Measurements from ENCODE around the gene FSTL3. TPM values are rescaled to one million over a fixed set of nuclear protein-coding genes. Genes with fewer than 3 reads are reported as not detected.
"Not testable (repeated sequence)": the region's sequence is repeated elsewhere in the genome, so short reads cannot be mapped to it uniquely, and the experiment has no call there.

FSTL3 gene
- total RNA-seq, result 1 to 10 TPM; 2.2 to 3.0 TPM

- H3K36me3 Mint-ChIP-seq (ENCODE audit: low read depth), result no peaks in the 10 kb centered on the region
- DNase-seq (no peak), ATAC-seq (no peak)
- POLR2A ChIA-PET, result no interaction called here
- no peak within 1 kb of the TSS for H3K27ac Mint-ChIP-seq
- H3K27me3 Mint-ChIP-seq (ENCODE audit: low read depth), result peaks cover 17% of the 10 kb centered on the region
- no peak within 1 kb of the TSS for H3K4me3 Mint-ChIP-seq
- no peaks in the 10 kb centered on the region for H3K9me3 Mint-ChIP-seq (ENCODE audit: insufficient read depth)
- peaks cover 9% of the 10 kb centered on the region for H3K4me1 Mint-ChIP-seq (ENCODE audit: low read depth)
- CTCF ChIA-PET, result no interaction called here
These were observed at the start of gene FSTL3 for GRCh38 chr19:676339-677105. FSTL3 (plus strand) TSS chr19:676392; CDS start chr19:676424, 32 bp downstream.

GRCh38 chr19:626566-626965 is 49.6 kb upstream of the FSTL3 start:
- POLR2A ChIA-PET, result not testable (repeated sequence)

GRCh38 chr19:628168-628567 is 48.0 kb upstream of the FSTL3 start:
- DNase-seq (no peak), ATAC-seq (no peak)
- ChIA-PET POLR2A (no interaction called here), CTCF (interaction anchor here (1.3 kb wide), 1 partner anchor 44 kb away, joined by 6 read pairs; no protein-coding TSS in a partner anchor)
- H3K27ac Mint-ChIP-seq, result no peak overlapping the region
- no peak overlapping the region for H3K4me3 Mint-ChIP-seq
- no peaks in the 10 kb centered on the region for H3K27me3 Mint-ChIP-seq (ENCODE audit: low read depth)
- H3K9me3 Mint-ChIP-seq (ENCODE audit: insufficient read depth), result no peaks in the 10 kb centered on the region
- peaks cover 16% of the 10 kb centered on the region for H3K4me1 Mint-ChIP-seq (ENCODE audit: low read depth)
- H3K36me3 Mint-ChIP-seq (ENCODE audit: low read depth), result peaks cover 26% of the 10 kb centered on the region

More at GRCh38 chr19:626566-626965, 49.6 kb upstream of the FSTL3 start:
- CTCF ChIA-PET; DNase-seq; H3K27me3 Mint-ChIP-seq (ENCODE audit: low read depth); H3K9me3 Mint-ChIP-seq (ENCODE audit: insufficient read depth); H3K27ac Mint-ChIP-seq; ATAC-seq; H3K4me3 Mint-ChIP-seq; H3K4me1 Mint-ChIP-seq (ENCODE audit: low read depth): not testable (repeated sequence)
- peaks cover 22% of the 10 kb centered on the region for H3K36me3 Mint-ChIP-seq (ENCODE audit: low read depth)

GRCh38 chr19:629515-629914 is 46.7 kb upstream of the FSTL3 start:
- H3K27ac Mint-ChIP-seq; H3K27me3 Mint-ChIP-seq (ENCODE audit: low read depth); POLR2A ChIA-PET; H3K4me3 Mint-ChIP-seq; H3K9me3 Mint-ChIP-seq (ENCODE audit: insufficient read depth); ATAC-seq; DNase-seq: not testable (repeated sequence)
- CTCF ChIA-PET, result interaction anchor here (1.3 to 1.6 kb wide), 2 partner anchors 45 to 119 kb away, joined by 4 to 6 read pairs; no protein-coding TSS in a partner anchor
- H3K36me3 Mint-ChIP-seq (ENCODE audit: low read depth), result peaks cover 26% of the 10 kb centered on the region
- peaks cover 25% of the 10 kb centered on the region for H3K4me1 Mint-ChIP-seq (ENCODE audit: low read depth)

GRCh38 chr19:629961-630714 is 46.1 kb upstream of the FSTL3 start:
- peaks cover 25% of the 10 kb centered on the region for H3K4me1 Mint-ChIP-seq (ENCODE audit: low read depth)
- DNase-seq (no peak), ATAC-seq (no peak)
- no peak overlapping the region for H3K27ac Mint-ChIP-seq
- peak overlapping the region; percentile 22 for H3K4me3 Mint-ChIP-seq
- no peaks in the 10 kb centered on the region for H3K27me3 Mint-ChIP-seq (ENCODE audit: low read depth)
- POLR2A ChIA-PET, result no interaction called here
- CTCF ChIA-PET, result interaction anchor here (0.9 to 1.6 kb wide), 2 partner anchors 46 to 120 kb away, joined by 3 to 4 read pairs; no protein-coding TSS in a partner anchor
- peaks cover 26% of the 10 kb centered on the region for H3K36me3 Mint-ChIP-seq (ENCODE audit: low read depth)
- no peaks in the 10 kb centered on the region for H3K9me3 Mint-ChIP-seq (ENCODE audit: insufficient read depth)

- POLR2A ChIA-PET, result interaction anchor here (0.6 to 1.1 kb wide), 4 partner anchors 21 to 729 kb away, joined by 3 to 4 read pairs (median 4); partner anchors contain the start of gene RNF126
- CTCF ChIA-PET, result interaction anchor here (1.2 to 1.3 kb wide), 2 partner anchors 9 to 48 kb away, joined by 3 read pairs; no protein-coding TSS in a partner anchor
- H3K4me1 Mint-ChIP-seq (ENCODE audit: low read depth), result peaks cover 25% of the 10 kb centered on the region
- ATAC-seq (peak; percentile 55), DNase-seq (peak; percentile 63)
- no peaks in the 10 kb centered on the region for H3K9me3 Mint-ChIP-seq (ENCODE audit: insufficient read depth)
- H3K36me3 Mint-ChIP-seq (ENCODE audit: low read depth), result peaks cover 21% of the 10 kb centered on the region
- H3K4me3 Mint-ChIP-seq, result peak overlapping the region; percentile 91
- peak overlapping the region; percentile 90 for H3K27ac Mint-ChIP-seq
- H3K27me3 Mint-ChIP-seq (ENCODE audit: low read depth), result no peaks in the 10 kb centered on the region
These were observed 43.6 kb upstream of the FSTL3 start for GRCh38 chr19:632579-633067.

- H3K4me1 Mint-ChIP-seq (ENCODE audit: low read depth), result peaks cover 25% of the 10 kb centered on the region
- ATAC-seq, result peak; percentile 91
- no peaks in the 10 kb centered on the region for H3K27me3 Mint-ChIP-seq (ENCODE audit: low read depth)
- peaks cover 21% of the 10 kb centered on the region for H3K36me3 Mint-ChIP-seq (ENCODE audit: low read depth)
- H3K9me3 Mint-ChIP-seq (ENCODE audit: insufficient read depth), result no peaks in the 10 kb centered on the region
- peak within 1 kb of the TSS; percentile 90 for H3K27ac Mint-ChIP-seq
- CTCF ChIA-PET, result interaction anchor here (1.0 to 1.3 kb wide), 2 partner anchors 28 to 49 kb away, joined by 3 read pairs; no protein-coding TSS in a partner anchor
- peak within 1 kb of the TSS; percentile 91 for H3K4me3 Mint-ChIP-seq
- POLR2A ChIA-PET, result interaction anchor here (0.8 to 1.1 kb wide), 4 partner anchors 28 to 728 kb away, joined by 3 to 4 read pairs (median 4); partner anchors contain the start of gene RNF126
- DNase-seq, result peak; percentile 97
These were observed 43.0 kb upstream of the FSTL3 start, which contains the start of gene POLRMT for GRCh38 chr19:633068-633785. POLRMT (minus strand) TSS chr19:633537; CDS start chr19:633512, 25 bp downstream.

GRCh38 chr19:633786-634639 is 42.2 kb upstream of the FSTL3 start:
- no peaks in the 10 kb centered on the region for H3K27me3 Mint-ChIP-seq (ENCODE audit: low read depth)
- H3K36me3 Mint-ChIP-seq (ENCODE audit: low read depth), result peaks cover 15% of the 10 kb centered on the region
- CTCF ChIA-PET, result interaction anchor here (1.0 to 1.1 kb wide), 2 partner anchors 27 to 51 kb away, joined by 3 read pairs; no protein-coding TSS in a partner anchor
- POLR2A ChIA-PET, result interaction anchor here (1.0 kb wide), 1 partner anchor 29 kb away, joined by 3 read pairs; the partner anchor contains the start of gene RNF126
- H3K27ac Mint-ChIP-seq, result peak overlapping the region; percentile 90
- DNase-seq (no peak), ATAC-seq (peak; percentile 5)
- no peaks in the 10 kb centered on the region for H3K9me3 Mint-ChIP-seq (ENCODE audit: insufficient read depth)
- H3K4me1 Mint-ChIP-seq (ENCODE audit: low read depth), result peaks cover 26% of the 10 kb centered on the region
- peak overlapping the region; percentile 91 for H3K4me3 Mint-ChIP-seq

GRCh38 chr19:634975-635652 is 41.1 kb upstream of the FSTL3 start:
- CTCF ChIA-PET, result interaction anchor here (1.1 kb wide), 1 partner anchor 52 kb away, joined by 3 read pairs; no protein-coding TSS in a partner anchor

GRCh38 chr19:638906-639252 is 37.3 kb upstream of the FSTL3 start:
- no peaks in the 10 kb centered on the region for H3K27me3 Mint-ChIP-seq (ENCODE audit: low read depth)
- no peak overlapping the region for H3K27ac Mint-ChIP-seq
- CTCF ChIA-PET, result no interaction called here

More at GRCh38 chr19:634975-635652, 41.1 kb upstream of the FSTL3 start:
- ATAC-seq (no peak), DNase-seq (no peak)
- Mint-ChIP-seq H3K27me3 (ENCODE audit: low read depth) (no peaks in the 10 kb centered on the region), H3K4me1 (ENCODE audit: low read depth) (peaks cover 29% of the 10 kb centered on the region), H3K9me3 (ENCODE audit: insufficient read depth) (no peaks in the 10 kb centered on the region), H3K27ac (no peak overlapping the region), H3K4me3 (no peak overlapping the region), H3K36me3 (ENCODE audit: low read depth) (peaks cover 10% of the 10 kb centered on the region)
- POLR2A ChIA-PET, result no interaction called here

More at GRCh38 chr19:638906-639252, 37.3 kb upstream of the FSTL3 start:
- no peaks in the 10 kb centered on the region for H3K9me3 Mint-ChIP-seq (ENCODE audit: insufficient read depth)
- DNase-seq (no peak), ATAC-seq (no peak)
- H3K36me3 Mint-ChIP-seq (ENCODE audit: low read depth), result no peaks in the 10 kb centered on the region
- H3K4me1 Mint-ChIP-seq (ENCODE audit: low read depth), result peaks cover 11% of the 10 kb centered on the region
- peak overlapping the region; percentile 64 for H3K4me3 Mint-ChIP-seq
- POLR2A ChIA-PET, result no interaction called here

Data from activated CD8-positive, alpha-beta T cell treated with anti-CD3 and anti-CD28 coated beads, Interleukin-2, amount 10 ng/mL, durations not matched to agents 7 days and 5 days (primary cell).